Adipose tissue (tissue), 3 donors: ENCODE measurements around the gene NUP214. TPM values are rescaled to one million over a fixed set of nuclear protein-coding genes. Genes with fewer than 3 reads are reported as not detected.
"Not testable (repeated sequence)": the region's sequence is repeated elsewhere in the genome, so short reads cannot be mapped to it uniquely, and the experiment has no call there.

Source experiments
- H3K27ac ChIP-seq: one replicate; pipeline ENCODE4 v1.5.1; 2013; ENCODE audit warnings: low read depth, low read length
- WGBS, 3 donors: extraction: QIAGEN DNeasy Blood & Tissue Kit; methylation state at CpG; one replicate each; pipeline ENCODE4 v1.1.7; 2013; 5-methylcytosine and 5-hydroxymethylcytosine counted together
- polyA plus RNA-seq, 3 donors: library from polyadenylated mRNA; stranded (reverse); fragments of 200-250 nt; gene quantifications; one replicate each; pipeline ENCODE4 v1.2.3, GENCODE V29; 2013
- donor health status: healthy with polysubstance abuse.
- donor health status: Bipolar disorder and iron deficiency.
- donor health status: healthy.

NUP214 gene
- polyA plus RNA-seq, 3 donors = 14.8 to 28.8 (median 16.5) TPM

GRCh38 chr9:131111854-131112311 is 13.5 kb upstream of the NUP214 start:
- no peak overlapping the region for H3K27ac ChIP-seq
- WGBS, 3 donors = 80 to 90% (median 88%) methylated on average over 23 to 25 of the region's 25 CpGs

- H3K27ac ChIP-seq = no peak overlapping the region
- 79 to 89% (median 83%) methylated on average over 23 of the region's 23 CpGs for WGBS, 3 donors
Observed at GRCh38 chr9:131112374-131113154, 12.8 kb upstream of the NUP214 start.

GRCh38 chr9:131113655-131114054 is 11.7 kb upstream of the NUP214 start:
- 86 to 88% (median 88%) methylated on average over 8 of the region's 8 CpGs for WGBS, 3 donors
- H3K27ac ChIP-seq = no peak overlapping the region

- WGBS, 3 donors = 81 to 87% (median 83%) methylated on average over 8 of the region's 8 CpGs
- no peak overlapping the region for H3K27ac ChIP-seq
Observed at GRCh38 chr9:131114084-131114535, 11.3 kb upstream of the NUP214 start.

- 83 to 88% (median 87%) methylated on average over 4 to 5 of the region's 6 CpGs for WGBS, 3 donors
- H3K27ac ChIP-seq = not testable (repeated sequence)
Observed at GRCh38 chr9:131115360-131115742, 10.0 kb upstream of the NUP214 start.

- H3K27ac ChIP-seq = no peak overlapping the region
- WGBS, 3 donors = 55 to 82% (median 70%) methylated on average over 22 of the region's 22 CpGs
Observed at GRCh38 chr9:131116281-131117120, 8.9 kb upstream of the NUP214 start.

- H3K27ac ChIP-seq = no peak overlapping the region
- WGBS, 3 donors = 29 to 68% (median 39%) methylated on average over 13 of the region's 13 CpGs
Observed at GRCh38 chr9:131117121-131117761, 8.1 kb upstream of the NUP214 start.

GRCh38 chr9:131117762-131118145 is 7.6 kb upstream of the NUP214 start:
- no peak overlapping the region for H3K27ac ChIP-seq
- 59 to 84% (median 63%) methylated on average over 4 of the region's 4 CpGs for WGBS, 3 donors

- 77 to 85% (median 84%) methylated on average over 8 of the region's 8 CpGs for WGBS, 3 donors
- no peak overlapping the region for H3K27ac ChIP-seq
Observed at GRCh38 chr9:131119600-131119999, 5.8 kb upstream of the NUP214 start.

GRCh38 chr9:131120620-131121228 is 4.7 kb upstream of the NUP214 start:
- WGBS, 3 donors = 89 to 91% (median 90%) methylated on average over 6 to 7 of the region's 7 CpGs
- no peak overlapping the region for H3K27ac ChIP-seq

GRCh38 chr9:131121346-131121745 is 4.0 kb upstream of the NUP214 start:
- no peak overlapping the region for H3K27ac ChIP-seq
- 54 to 88% (median 85%) methylated on average over 2 of the region's 2 CpGs for whole genome bisulfite sequencing, 3 donors

- 69 to 92% (median 84%) methylated on average over 2 of the region's 2 CpGs for WGBS, 3 donors
- H3K27ac ChIP-seq = no peak overlapping the region
Observed at GRCh38 chr9:131122158-131122557, 3.2 kb upstream of the NUP214 start.

GRCh38 chr9:131125038-131125287 is 423 bp upstream of the NUP214 start:
- WGBS, 3 donors = 2% methylated on average over 7 of the region's 7 CpGs
- H3K27ac ChIP-seq = no peak overlapping the region

GRCh38 chr9:131126059-131126426 is 657 bp downstream of the NUP214 start:
- 0% methylated on average over 11 of the region's 11 CpGs for WGBS, 3 donors
- H3K27ac ChIP-seq = no peak overlapping the region

- WGBS, 3 donors = 71 to 80% (median 77%) methylated on average over 3 of the region's 3 CpGs
- H3K27ac ChIP-seq = no peak overlapping the region
Observed at GRCh38 chr9:131129183-131129582, 3.8 kb downstream of the NUP214 start.

- H3K27ac ChIP-seq = no peak overlapping the region
- WGBS, 3 donors = 55 to 96% (median 95%) methylated on average over 2 of the region's 2 CpGs
Observed at GRCh38 chr9:131138676-131139075, 13.3 kb downstream of the NUP214 start.

- WGBS, 3 donors = 90 to 94% (median 94%) methylated on average over 4 of the region's 4 CpGs
- no peak overlapping the region for H3K27ac ChIP-seq
Observed at GRCh38 chr9:131140112-131140511, 14.7 kb downstream of the NUP214 start.

GRCh38 chr9:131140550-131140949 is 15.2 kb downstream of the NUP214 start:
- 92 to 98% (median 93%) methylated on average over 3 of the region's 3 CpGs for WGBS, 3 donors
- H3K27ac ChIP-seq = no peak overlapping the region

- WGBS, 3 donors = 93 to 96% (median 96%) methylated on average over 3 of the region's 3 CpGs
- H3K27ac ChIP-seq = no peak overlapping the region
Observed at GRCh38 chr9:131142160-131142559, 16.8 kb downstream of the NUP214 start.
